ENCODE measurements around the gene URGCP.
"Not testable (repeated sequence)": the region's sequence is repeated elsewhere in the genome, so short reads cannot be mapped to it uniquely, and the experiment has no call there.

URGCP gene

GRCh38 chr7:43834463-43835251 is 71.7 kb downstream of the URGCP start:
- DNase-seq (ENCODE audit: low read depth), result no peak

GRCh38 chr7:43830917-43831316 is 75.5 kb downstream of the URGCP start:
- not testable (repeated sequence) for DNase-seq (ENCODE audit: low read depth)
